Type B pancreatic cell (in vitro differentiated cells): ENCODE results near the gene AKT1S1. TPM values are rescaled to one million over a fixed set of nuclear protein-coding genes. Genes with fewer than 3 reads are reported as not detected.
A peak's percentile ranks its signal among the peaks of the same experiment; 100 is the strongest.

ENCODE experiments used
- DNase-seq: peaks from one replicate; pipeline ENCODE4 v3.0.0; 2021; ENCODE audit warnings: mixed read lengths; ENCODE audit not compliant: unreplicated experiment; ENCODE audit errors: extremely low spot score
- H3K27ac Mint-ChIP-seq: 2 replicates; pipeline ENCODE4 v1.8.0; 2021; ENCODE audit warnings: mild to moderate bottlenecking, mixed read lengths
- H3K27me3 Mint-ChIP-seq: 2 replicates; pipeline ENCODE4 v1.8.0; 2021; ENCODE audit warnings: mixed read lengths
- H3K36me3 Mint-ChIP-seq: 2 replicates; pipeline ENCODE4 v1.8.0; 2021; ENCODE audit warnings: mixed read lengths
- H3K4me1 Mint-ChIP-seq: one replicate; pipeline ENCODE4 v1.8.0; 2021; ENCODE audit warnings: mixed read lengths; ENCODE audit not compliant: unreplicated experiment
- H3K4me3 Mint-ChIP-seq: 2 replicates; pipeline ENCODE4 v1.8.0; 2021; ENCODE audit warnings: mild to moderate bottlenecking, mixed read lengths
- H3K9me3 Mint-ChIP-seq: 2 replicates; pipeline ENCODE4 v1.8.0; 2021; ENCODE audit warnings: mixed read lengths
- CTCF ChIP-seq: fragments of 200-600 bp; sonication (generic); conservative IDR thresholded peaks from 2 replicates; pipeline ENCODE4 v1.5.0; 2021; ENCODE audit warnings: antibody characterized with exemption, mild to moderate bottlenecking
- total RNA-seq: library from RNA; stranded (reverse); gene quantifications from 2 replicates; pipeline ENCODE4 v1.2.1, GENCODE V29; 2021; ENCODE audit warnings: low replicate concordance

AKT1S1 gene
- total RNA-seq, 1 donor from 2014 or later: 40.1 TPM

DNA sequence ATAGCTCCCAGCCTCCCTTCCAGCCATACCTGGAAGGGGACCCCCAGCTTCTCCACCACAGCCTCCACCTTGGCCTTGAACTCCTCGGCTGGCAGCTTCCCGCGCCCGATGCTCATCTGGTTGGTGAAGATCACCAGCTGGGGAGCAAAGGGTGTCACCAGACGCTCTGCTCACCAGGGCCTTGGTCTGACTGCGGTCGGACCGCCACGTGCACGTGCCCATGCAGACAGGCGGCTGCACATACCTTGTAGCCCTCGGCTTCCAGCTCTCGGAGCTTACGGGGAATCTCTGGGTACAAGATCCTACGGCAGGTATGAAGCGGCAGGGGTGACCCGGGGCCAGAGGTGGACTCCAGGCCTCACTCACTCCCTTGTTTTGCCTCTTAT, 13.2 kb downstream of the AKT1S1 start:
- H3K4me1 Mint-ChIP-seq: peaks cover 27% of the 10 kb centered on the region
- peak overlapping the region; percentile 31 for H3K4me3 Mint-ChIP-seq
- H3K9me3 Mint-ChIP-seq: no peaks in the 10 kb centered on the region
- no peaks in the 10 kb centered on the region for H3K27me3 Mint-ChIP-seq
- no peak for TF ChIP-seq CTCF
- DNase-seq: no peak
- no peak overlapping the region for H3K27ac Mint-ChIP-seq
- H3K36me3 Mint-ChIP-seq: peaks cover 9% of the 10 kb centered on the region

GRCh38 chr19:49863254-49863934, 13.8 kb downstream of the AKT1S1 start:
- no peak for DNase-seq
- peak overlapping the region; percentile 29 for H3K4me3 Mint-ChIP-seq
- H3K27me3 Mint-ChIP-seq: no peaks in the 10 kb centered on the region
- H3K9me3 Mint-ChIP-seq: no peaks in the 10 kb centered on the region
- TF ChIP-seq CTCF: no peak
- peaks cover 27% of the 10 kb centered on the region for H3K4me1 Mint-ChIP-seq
- peaks cover 11% of the 10 kb centered on the region for H3K36me3 Mint-ChIP-seq
- peak overlapping the region; percentile 53 for H3K27ac Mint-ChIP-seq

DNA sequence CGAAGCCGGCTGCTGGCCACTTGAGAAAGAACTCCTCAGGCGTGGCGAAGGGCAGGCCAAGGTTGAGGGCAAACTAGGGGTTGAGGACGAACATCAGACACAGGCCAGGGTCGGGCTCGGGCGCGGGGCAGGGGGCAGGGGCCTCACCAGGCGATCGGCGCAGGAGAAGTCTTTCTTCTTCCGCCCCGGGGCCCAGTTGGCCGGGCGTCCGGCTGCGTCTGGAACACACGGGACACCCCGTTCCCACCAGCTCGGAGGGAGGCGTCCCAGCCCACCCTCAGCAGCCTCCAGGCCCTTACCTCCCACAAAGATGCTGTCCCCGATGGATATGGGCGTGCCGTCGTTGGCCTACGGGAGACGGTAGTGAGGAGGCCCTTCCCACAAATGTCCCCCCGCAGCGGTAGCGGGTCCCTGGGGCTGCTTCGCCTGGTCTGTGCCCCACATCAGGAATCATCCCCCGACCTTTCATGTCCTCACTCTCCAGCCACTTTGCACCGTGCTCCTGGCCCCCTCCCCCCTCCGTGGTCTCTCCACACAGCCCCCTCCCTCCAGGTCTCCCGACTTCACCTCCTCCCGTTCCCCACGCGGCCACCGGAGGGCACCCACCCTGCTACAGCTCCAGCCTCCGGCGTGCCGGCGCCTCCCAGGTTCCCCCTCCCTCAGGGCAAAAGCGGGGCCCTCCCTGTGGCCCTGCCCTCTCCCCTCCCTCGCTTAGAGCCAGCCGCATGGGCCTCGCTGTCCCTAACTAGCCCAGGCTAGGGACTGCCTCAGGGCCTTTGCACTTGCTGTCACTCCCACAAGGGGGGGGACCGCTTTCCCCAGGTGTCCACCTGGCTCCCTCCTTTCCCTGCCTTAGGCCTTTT, 14.5 kb downstream of the AKT1S1 start:
- Mint-ChIP-seq H3K4me1 (peaks cover 26% of the 10 kb centered on the region), H3K9me3 (no peaks in the 10 kb centered on the region), H3K4me3 (peak overlapping the region; percentile 29), H3K27me3 (no peaks in the 10 kb centered on the region), H3K27ac (peak overlapping the region; percentile 53), H3K36me3 (peaks cover 11% of the 10 kb centered on the region)
- peak; percentile 60 for TF ChIP-seq CTCF
- DNase-seq: no peak

DNA sequence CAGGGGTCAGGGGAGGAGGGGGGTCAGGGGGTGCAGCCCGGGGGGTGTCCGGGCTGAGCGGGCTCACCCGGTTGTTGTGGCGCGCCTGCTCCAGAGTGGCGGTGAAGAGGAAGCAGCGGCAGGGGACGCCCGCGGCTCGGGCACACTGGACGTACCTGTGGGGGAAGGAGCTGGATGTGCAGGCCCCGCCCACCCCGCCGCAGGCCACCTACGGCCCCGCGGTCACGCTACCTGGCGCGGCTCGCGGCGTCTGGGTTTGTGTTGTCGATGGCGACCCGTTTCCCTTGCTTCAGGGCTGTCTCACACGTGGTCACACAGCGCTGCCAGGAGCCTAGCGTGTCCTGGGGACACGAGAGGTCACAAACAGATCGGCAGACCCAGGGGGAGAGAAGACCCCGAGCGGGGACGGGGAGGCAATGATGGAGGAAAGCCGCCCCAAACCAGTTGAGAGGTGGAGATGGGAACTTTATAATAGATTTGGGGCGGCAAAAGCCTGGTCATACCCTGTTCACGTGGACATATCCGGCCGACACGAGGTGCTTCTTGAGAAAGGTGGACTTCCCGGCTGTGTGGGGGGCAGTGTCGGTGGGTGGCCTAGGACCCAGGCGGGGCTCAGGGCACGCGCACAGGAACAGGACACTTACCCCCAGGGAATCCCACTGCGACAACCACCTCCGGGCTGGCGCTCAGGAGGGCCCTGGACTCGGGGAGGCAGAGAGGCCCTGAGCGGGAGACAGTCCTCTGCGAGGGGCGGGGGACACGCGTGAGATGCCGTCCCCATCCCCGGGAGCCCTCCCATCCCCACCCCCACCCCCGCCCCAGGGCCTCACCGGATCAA, 15.4 kb downstream of the AKT1S1 start:
- peaks cover 20% of the 10 kb centered on the region for H3K4me1 Mint-ChIP-seq
- TF ChIP-seq CTCF: no peak
- no peaks in the 10 kb centered on the region for H3K27me3 Mint-ChIP-seq
- no peak overlapping the region for H3K27ac Mint-ChIP-seq
- DNase-seq: no peak
- no peak overlapping the region for H3K4me3 Mint-ChIP-seq
- peaks cover 11% of the 10 kb centered on the region for H3K36me3 Mint-ChIP-seq
- H3K9me3 Mint-ChIP-seq: no peaks in the 10 kb centered on the region

DNA sequence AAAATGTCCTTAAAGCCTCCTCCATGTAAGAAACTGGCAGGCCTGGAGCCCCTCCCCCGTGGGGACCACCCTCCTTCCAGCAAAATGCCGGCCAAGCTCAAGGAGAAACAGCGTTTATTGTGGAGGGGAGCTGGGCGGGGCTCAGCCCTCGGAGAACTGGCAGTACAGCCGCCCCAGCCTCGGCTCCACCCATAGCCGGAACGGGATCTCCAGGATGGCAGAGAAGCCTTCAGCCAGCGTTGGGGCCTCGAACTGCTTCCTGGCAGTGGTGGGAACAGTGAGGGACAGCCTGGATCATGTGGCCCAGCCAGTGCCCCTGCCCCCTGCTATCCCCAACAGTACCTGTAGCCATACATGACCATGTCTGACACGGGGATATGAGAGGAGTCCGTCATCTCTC, 16.0 kb downstream of the AKT1S1 start:
- DNase-seq: no peak
- peaks cover 14% of the 10 kb centered on the region for H3K4me1 Mint-ChIP-seq
- H3K27me3 Mint-ChIP-seq: no peaks in the 10 kb centered on the region
- no peaks in the 10 kb centered on the region for H3K9me3 Mint-ChIP-seq
- H3K36me3 Mint-ChIP-seq: peaks cover 11% of the 10 kb centered on the region
- H3K4me3 Mint-ChIP-seq: no peak overlapping the region
- TF ChIP-seq CTCF: no peak
- H3K27ac Mint-ChIP-seq: peak overlapping the region; percentile 50
